Breast epithelium (tissue), 3 donors: ENCODE results near the gene FXYD4.

Source experiments
- POLR2A ChIP-seq: fragments of 450-650 bp; IDR thresholded peaks from one replicate; pipeline ENCODE4 v1.6.1; 2016; ENCODE audit warnings: antibody characterized with exemption, mild to moderate bottlenecking, moderate library complexity
- POLR2AphosphoS5 ChIP-seq, 3 donors: sonication (generic); formaldehyde crosslinking; IDR thresholded peaks; one replicate each; pipeline ENCODE4 v1.6.1; 2017; ENCODE audit warnings: antibody characterized with exemption in 3 of 3
- TF ChIP-seq, protein P1 (sequence below), 3 donors: fragments of 450-650 bp; IDR thresholded peaks; one replicate each; pipeline ENCODE4 v1.5.1; 2016 to 2017; ENCODE audit warnings: antibody characterized with exemption in 3 of 3, mild to moderate bottlenecking in 3 of 3, moderate library complexity in 3 of 3

DNA sequence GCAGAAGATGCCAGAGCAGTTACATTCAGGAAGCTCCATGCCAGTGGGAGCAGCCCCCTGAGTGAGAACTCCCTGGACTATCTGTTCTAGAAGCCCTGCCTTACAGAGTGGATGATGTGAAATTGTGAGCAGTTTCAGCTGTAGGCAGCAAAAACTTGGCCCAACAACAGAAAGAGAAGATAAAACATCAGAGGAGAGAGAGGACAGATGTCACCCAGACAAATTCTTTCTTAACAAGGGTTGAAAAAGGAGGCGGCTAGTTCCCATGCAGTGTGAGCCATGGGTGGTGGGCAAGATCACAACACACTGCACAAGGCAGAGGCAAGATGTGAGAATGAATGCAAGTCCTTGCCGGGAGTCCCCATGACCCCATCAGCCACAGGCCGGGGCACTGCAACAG, 46.6 kb upstream of the FXYD4 start:
- TF ChIP-seq, protein P1, sequence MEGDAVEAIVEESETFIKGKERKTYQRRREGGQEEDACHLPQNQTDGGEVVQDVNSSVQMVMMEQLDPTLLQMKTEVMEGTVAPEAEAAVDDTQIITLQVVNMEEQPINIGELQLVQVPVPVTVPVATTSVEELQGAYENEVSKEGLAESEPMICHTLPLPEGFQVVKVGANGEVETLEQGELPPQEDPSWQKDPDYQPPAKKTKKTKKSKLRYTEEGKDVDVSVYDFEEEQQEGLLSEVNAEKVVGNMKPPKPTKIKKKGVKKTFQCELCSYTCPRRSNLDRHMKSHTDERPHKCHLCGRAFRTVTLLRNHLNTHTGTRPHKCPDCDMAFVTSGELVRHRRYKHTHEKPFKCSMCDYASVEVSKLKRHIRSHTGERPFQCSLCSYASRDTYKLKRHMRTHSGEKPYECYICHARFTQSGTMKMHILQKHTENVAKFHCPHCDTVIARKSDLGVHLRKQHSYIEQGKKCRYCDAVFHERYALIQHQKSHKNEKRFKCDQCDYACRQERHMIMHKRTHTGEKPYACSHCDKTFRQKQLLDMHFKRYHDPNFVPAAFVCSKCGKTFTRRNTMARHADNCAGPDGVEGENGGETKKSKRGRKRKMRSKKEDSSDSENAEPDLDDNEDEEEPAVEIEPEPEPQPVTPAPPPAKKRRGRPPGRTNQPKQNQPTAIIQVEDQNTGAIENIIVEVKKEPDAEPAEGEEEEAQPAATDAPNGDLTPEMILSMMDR (IDR thresholded peaks at IDR 0.05): no peak
- no peak for TF ChIP-seq POLR2AphosphoS5 (IDR thresholded peaks at IDR 0.05)
- no peak for TF ChIP-seq POLR2A
